ENCODE data around the gene SLC17A7. TPM values are rescaled to one million over a fixed set of nuclear protein-coding genes. Genes with fewer than 3 reads are reported as not detected.

SLC17A7 gene
- total and polyA plus RNA-seq, 2 of the 13 experiments (the other 11 are each of a cell fraction or from before 2014, with no cell fraction given) = 0.32 TPM; not detected in 1

DNA sequence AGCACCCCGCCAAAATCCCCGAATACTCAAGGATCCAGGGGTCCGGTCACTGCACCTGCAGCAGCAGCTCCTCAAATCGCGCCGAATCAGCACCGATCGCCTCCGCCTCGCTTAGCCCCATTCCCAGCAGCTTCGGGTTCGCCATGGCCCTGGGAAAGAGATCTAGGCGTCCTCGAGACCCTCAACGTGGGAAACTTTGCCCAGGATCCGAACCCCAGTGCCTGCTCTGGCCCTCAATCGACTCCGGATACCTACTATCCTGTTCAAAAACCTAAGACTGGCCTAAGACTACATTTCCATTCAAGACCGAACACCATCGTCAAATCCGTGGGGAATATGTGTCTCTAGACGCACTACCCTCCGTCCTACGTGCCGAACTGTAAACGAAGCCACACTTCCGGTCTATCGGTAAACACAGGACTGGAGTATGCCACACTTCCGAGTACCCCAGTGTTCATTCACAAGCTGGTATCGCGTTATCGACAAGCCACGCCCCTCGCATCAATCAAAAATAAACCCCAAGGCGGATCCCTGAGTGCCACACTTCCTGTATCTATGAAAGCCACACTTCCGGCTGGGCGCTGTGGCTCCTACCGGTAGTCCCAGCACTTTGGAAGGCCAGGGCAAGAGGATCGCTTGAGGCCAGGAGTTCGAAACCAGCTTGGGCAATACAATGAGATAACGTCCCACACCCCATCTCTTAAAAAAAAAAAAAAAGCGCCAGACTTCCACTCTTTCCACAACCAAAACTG is 10.3 kb upstream of the SLC17A7 start, which contains the start of gene PIH1D1 (continued):
- peak; percentile 80 for TF ChIP-seq PBX2 (CRISPR knock-in tag; IDR thresholded peaks at IDR 0.05)
- TF ChIP-seq KLF11 (CRISPR knock-in tag; IDR thresholded peaks at IDR 0.05) = no peak
- TF ChIP-seq, protein P1, sequence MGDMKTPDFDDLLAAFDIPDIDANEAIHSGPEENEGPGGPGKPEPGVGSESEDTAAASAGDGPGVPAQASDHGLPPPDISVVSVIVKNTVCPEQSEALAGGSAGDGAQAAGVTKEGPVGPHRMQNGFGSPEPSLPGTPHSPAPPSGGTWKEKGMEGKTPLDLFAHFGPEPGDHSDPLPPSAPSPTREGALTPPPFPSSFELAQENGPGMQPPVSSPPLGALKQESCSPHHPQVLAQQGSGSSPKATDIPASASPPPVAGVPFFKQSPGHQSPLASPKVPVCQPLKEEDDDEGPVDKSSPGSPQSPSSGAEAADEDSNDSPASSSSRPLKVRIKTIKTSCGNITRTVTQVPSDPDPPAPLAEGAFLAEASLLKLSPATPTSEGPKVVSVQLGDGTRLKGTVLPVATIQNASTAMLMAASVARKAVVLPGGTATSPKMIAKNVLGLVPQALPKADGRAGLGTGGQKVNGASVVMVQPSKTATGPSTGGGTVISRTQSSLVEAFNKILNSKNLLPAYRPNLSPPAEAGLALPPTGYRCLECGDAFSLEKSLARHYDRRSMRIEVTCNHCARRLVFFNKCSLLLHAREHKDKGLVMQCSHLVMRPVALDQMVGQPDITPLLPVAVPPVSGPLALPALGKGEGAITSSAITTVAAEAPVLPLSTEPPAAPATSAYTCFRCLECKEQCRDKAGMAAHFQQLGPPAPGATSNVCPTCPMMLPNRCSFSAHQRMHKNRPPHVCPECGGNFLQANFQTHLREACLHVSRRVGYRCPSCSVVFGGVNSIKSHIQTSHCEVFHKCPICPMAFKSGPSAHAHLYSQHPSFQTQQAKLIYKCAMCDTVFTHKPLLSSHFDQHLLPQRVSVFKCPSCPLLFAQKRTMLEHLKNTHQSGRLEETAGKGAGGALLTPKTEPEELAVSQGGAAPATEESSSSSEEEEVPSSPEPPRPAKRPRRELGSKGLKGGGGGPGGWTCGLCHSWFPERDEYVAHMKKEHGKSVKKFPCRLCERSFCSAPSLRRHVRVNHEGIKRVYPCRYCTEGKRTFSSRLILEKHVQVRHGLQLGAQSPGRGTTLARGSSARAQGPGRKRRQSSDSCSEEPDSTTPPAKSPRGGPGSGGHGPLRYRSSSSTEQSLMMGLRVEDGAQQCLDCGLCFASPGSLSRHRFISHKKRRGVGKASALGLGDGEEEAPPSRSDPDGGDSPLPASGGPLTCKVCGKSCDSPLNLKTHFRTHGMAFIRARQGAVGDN (CRISPR knock-in tag; IDR thresholded peaks at IDR 0.05) = peak; percentile 86
- no peak for TF ChIP-seq ARHGAP35 (CRISPR knock-in tag; IDR thresholded peaks at IDR 0.05; ENCODE audit: borderline replicate concordance)
- TF ChIP-seq POGZ (CRISPR knock-in tag; IDR thresholded peaks at IDR 0.05) = 0 out of 2 replicates have a peak, but pooled peaks have one; percentile 15
- TF ChIP-seq, protein P2, sequence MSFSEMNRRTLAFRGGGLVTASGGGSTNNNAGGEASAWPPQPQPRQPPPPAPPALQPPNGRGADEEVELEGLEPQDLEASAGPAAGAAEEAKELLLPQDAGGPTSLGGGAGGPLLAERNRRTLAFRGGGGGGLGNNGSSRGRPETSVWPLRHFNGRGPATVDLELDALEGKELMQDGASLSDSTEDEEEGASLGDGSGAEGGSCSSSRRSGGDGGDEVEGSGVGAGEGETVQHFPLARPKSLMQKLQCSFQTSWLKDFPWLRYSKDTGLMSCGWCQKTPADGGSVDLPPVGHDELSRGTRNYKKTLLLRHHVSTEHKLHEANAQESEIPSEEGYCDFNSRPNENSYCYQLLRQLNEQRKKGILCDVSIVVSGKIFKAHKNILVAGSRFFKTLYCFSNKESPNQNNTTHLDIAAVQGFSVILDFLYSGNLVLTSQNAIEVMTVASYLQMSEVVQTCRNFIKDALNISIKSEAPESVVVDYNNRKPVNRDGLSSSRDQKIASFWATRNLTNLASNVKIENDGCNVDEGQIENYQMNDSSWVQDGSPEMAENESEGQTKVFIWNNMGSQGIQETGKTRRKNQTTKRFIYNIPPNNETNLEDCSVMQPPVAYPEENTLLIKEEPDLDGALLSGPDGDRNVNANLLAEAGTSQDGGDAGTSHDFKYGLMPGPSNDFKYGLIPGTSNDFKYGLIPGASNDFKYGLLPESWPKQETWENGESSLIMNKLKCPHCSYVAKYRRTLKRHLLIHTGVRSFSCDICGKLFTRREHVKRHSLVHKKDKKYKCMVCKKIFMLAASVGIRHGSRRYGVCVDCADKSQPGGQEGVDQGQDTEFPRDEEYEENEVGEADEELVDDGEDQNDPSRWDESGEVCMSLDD (CRISPR knock-in tag; IDR thresholded peaks at IDR 0.05; ENCODE audit: borderline replicate concordance) = no peak
- TF ChIP-seq ZNF180 (CRISPR knock-in tag; IDR thresholded peaks at IDR 0.05; ENCODE audit: borderline replicate concordance, low read depth) = no peak
- TF ChIP-seq SPEN (CRISPR knock-in tag; IDR thresholded peaks at IDR 0.05; ENCODE audit: low read depth) = peak; percentile 75
- no peak for TF ChIP-seq CBFB (CRISPR knock-in tag; IDR thresholded peaks at IDR 0.05)
- TF ChIP-seq GPBP1L1 (CRISPR knock-in tag; IDR thresholded peaks at IDR 0.05) = no peak
- TF ChIP-seq ZNF878 (CRISPR knock-in tag; IDR thresholded peaks at IDR 0.05) = peak; percentile 31; the same call in 1 of the 2 replicates
- no peak for TF ChIP-seq PAF1 (CRISPR knock-in tag; IDR thresholded peaks at IDR 0.05)
- peak; percentile 77 for TF ChIP-seq ZFY (CRISPR knock-in tag; IDR thresholded peaks at IDR 0.05)
- TF ChIP-seq, protein P3, sequence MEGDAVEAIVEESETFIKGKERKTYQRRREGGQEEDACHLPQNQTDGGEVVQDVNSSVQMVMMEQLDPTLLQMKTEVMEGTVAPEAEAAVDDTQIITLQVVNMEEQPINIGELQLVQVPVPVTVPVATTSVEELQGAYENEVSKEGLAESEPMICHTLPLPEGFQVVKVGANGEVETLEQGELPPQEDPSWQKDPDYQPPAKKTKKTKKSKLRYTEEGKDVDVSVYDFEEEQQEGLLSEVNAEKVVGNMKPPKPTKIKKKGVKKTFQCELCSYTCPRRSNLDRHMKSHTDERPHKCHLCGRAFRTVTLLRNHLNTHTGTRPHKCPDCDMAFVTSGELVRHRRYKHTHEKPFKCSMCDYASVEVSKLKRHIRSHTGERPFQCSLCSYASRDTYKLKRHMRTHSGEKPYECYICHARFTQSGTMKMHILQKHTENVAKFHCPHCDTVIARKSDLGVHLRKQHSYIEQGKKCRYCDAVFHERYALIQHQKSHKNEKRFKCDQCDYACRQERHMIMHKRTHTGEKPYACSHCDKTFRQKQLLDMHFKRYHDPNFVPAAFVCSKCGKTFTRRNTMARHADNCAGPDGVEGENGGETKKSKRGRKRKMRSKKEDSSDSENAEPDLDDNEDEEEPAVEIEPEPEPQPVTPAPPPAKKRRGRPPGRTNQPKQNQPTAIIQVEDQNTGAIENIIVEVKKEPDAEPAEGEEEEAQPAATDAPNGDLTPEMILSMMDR (CRISPR knock-in tag; IDR thresholded peaks at IDR 0.05) = peak; percentile 23; the same call in 1 of the 2 replicates
- TF ChIP-seq SKI (IDR thresholded peaks at IDR 0.05; ENCODE audit: partially characterized antibody) = no peak
- no peak for TF ChIP-seq STAT5B (CRISPR knock-in tag; IDR thresholded peaks at IDR 0.05)
- peak; percentile 95 for TF ChIP-seq ZMYM2 (CRISPR knock-in tag; IDR thresholded peaks at IDR 0.05)
- TF ChIP-seq, protein P4, sequence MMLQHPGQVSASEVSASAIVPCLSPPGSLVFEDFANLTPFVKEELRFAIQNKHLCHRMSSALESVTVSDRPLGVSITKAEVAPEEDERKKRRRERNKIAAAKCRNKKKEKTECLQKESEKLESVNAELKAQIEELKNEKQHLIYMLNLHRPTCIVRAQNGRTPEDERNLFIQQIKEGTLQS (CRISPR knock-in tag; IDR thresholded peaks at IDR 0.05) = no peak
